ENCODE data around the gene AK4.

AK4 gene

GRCh38 chr1:65193129-65193695 lies 45.2 kb downstream of the AK4 start:
- H3K4me3 ChIP-seq (ENCODE audit: control insufficient read depth, low read depth, low read length): no peak overlapping the region
- TF ChIP-seq, protein P1, sequence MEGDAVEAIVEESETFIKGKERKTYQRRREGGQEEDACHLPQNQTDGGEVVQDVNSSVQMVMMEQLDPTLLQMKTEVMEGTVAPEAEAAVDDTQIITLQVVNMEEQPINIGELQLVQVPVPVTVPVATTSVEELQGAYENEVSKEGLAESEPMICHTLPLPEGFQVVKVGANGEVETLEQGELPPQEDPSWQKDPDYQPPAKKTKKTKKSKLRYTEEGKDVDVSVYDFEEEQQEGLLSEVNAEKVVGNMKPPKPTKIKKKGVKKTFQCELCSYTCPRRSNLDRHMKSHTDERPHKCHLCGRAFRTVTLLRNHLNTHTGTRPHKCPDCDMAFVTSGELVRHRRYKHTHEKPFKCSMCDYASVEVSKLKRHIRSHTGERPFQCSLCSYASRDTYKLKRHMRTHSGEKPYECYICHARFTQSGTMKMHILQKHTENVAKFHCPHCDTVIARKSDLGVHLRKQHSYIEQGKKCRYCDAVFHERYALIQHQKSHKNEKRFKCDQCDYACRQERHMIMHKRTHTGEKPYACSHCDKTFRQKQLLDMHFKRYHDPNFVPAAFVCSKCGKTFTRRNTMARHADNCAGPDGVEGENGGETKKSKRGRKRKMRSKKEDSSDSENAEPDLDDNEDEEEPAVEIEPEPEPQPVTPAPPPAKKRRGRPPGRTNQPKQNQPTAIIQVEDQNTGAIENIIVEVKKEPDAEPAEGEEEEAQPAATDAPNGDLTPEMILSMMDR (conservative IDR thresholded peaks at IDR 0.05; ENCODE audit: control insufficient read depth, insufficient read depth, low read depth, low read length): no peak
- DNase-seq (ENCODE audit: low read depth): no peak

DNA sequence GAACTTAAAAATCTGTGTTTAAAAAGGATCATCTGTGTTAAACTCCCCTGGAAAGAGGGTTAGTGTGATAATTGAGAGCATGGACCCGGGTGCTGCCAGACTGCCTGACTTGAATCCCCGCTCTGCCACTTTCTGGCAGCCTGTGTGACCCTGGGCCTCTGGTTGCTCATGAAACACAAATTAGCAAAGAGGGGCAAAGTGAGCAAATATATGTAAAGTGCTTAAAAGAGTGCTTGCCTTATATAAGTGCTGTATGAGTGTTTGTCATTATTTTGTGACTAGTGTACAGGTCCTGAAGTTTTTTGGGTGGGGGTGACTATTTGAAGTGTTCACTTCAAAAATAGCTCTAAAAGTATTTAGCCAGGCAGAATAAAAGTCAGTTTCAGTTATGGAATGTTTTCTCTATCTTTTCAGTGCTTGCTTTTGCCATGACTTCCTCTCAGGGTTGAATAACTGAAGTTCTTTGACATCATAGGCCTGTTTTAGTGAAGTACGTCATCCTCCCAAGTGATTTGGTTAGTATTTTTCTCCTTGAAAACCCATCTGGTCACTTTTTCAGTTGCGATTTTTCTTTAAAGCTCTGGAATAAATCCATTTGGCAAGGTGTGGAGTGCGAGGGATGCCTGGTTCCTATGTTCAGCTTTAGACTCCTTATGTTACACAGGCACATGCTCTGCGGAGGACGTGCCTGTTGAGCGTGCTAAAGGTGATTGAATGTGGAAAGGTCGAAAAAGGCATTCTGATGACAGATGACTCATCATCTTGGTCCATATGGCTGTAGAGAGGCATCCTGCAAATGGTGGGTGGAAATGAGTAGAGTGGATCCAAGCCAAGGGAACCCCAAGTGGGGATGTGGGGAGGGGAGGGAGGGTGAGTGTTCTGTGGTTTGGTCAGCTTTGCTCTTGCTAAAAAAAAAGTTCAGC lies 47.8 kb downstream of the AK4 start:
- TF ChIP-seq, protein P1 (conservative IDR thresholded peaks at IDR 0.05; ENCODE audit: control insufficient read depth, insufficient read depth, low read depth, low read length): no peak
- H3K4me3 ChIP-seq (ENCODE audit: control insufficient read depth, low read depth, low read length): no peak overlapping the region
- DNase-seq (ENCODE audit: low read depth): peak; percentile 99

GRCh38 chr1:65196926-65197325 lies 48.9 kb downstream of the AK4 start:
- TF ChIP-seq, protein P1 (conservative IDR thresholded peaks at IDR 0.05; ENCODE audit: control insufficient read depth, insufficient read depth, low read depth, low read length): no peak
- peak; percentile 65 for DNase-seq (ENCODE audit: low read depth)
- no peak overlapping the region for H3K4me3 ChIP-seq (ENCODE audit: control insufficient read depth, low read depth, low read length)

- TF ChIP-seq, protein P1 (conservative IDR thresholded peaks at IDR 0.05; ENCODE audit: control insufficient read depth, insufficient read depth, low read depth, low read length): no peak
- DNase-seq (ENCODE audit: low read depth): peak; percentile 23
- H3K4me3 ChIP-seq (ENCODE audit: control insufficient read depth, low read depth, low read length): no peak overlapping the region
Observed at GRCh38 chr1:65197636-65198035, 49.6 kb downstream of the AK4 start.

- DNase-seq (ENCODE audit: low read depth): peak; percentile 41
- no peak overlapping the region for H3K4me3 ChIP-seq (ENCODE audit: control insufficient read depth, low read depth, low read length)
- TF ChIP-seq, protein P1 (conservative IDR thresholded peaks at IDR 0.05; ENCODE audit: control insufficient read depth, insufficient read depth, low read depth, low read length): no peak
Observed at GRCh38 chr1:65198096-65198495, 50.1 kb downstream of the AK4 start.

- no peak for DNase-seq (ENCODE audit: low read depth)
- no peak overlapping the region for H3K4me3 ChIP-seq (ENCODE audit: control insufficient read depth, low read depth, low read length)
- TF ChIP-seq, protein P1 (conservative IDR thresholded peaks at IDR 0.05; ENCODE audit: control insufficient read depth, insufficient read depth, low read depth, low read length): no peak
Observed at GRCh38 chr1:65200411-65200810, 52.4 kb downstream of the AK4 start.
